ENCODE results near the gene TSN.

The TSN gene
- long read RNA-seq, transcript TSN-211 (3 exons, 1,118 nt) = minor isoform, 44 of 1,874 reads
- long read RNA-seq, transcript TSN-201 (6 exons, 3,420 nt) = major isoform, 1,618 of 1,874 reads
- long read RNA-seq, transcript TSN-210 (5 exons, 605 nt) = minor isoform, 24 of 1,874 reads
- long read RNA-seq, transcript TSN-208 (6 exons, 2,717 nt) = minor isoform, 47 of 1,874 reads
- long read RNA-seq, partial matches to known transcripts = 11 of 1,874 reads
- long read RNA-seq, other reads (novel, unspliced or antisense) = 124 of 1,874 reads

GRCh38 chr2:121755237-121756111 is at the start of gene TSN:
Gene TSN (plus strand): TSS chr2:121755651. CDS start chr2:121755780, 129 bp downstream.
- peak; percentile 96 to 98 for DNase-seq (ENCODE audit: low read depth in 1 of 2, low spot score in 1 of 2)
- Histone ChIP-seq H3K27ac (replicated peaks) (peak within 1 kb of the TSS; percentile 83), H3K27me3 (ENCODE audit: insufficient read depth, poor library complexity, severe bottlenecking) (no peaks in the 10 kb centered on the region), H3K4me3 (replicated peaks; ENCODE audit: insufficient read depth, low read length) (peak within 1 kb of the TSS; percentile 86)
- TF ChIP-seq POLR2AphosphoS5 (IDR thresholded peaks at IDR 0.05; ENCODE audit: low read depth) = peak; percentile 88
- TF ChIP-seq REST (IDR thresholded peaks at IDR 0.05; ENCODE audit: insufficient replicate concordance, low read depth) = no peak
- no peak for TF ChIP-seq GABPA (IDR thresholded peaks at IDR 0.05; ENCODE audit: low read depth)
- TF ChIP-seq SPI1 (IDR thresholded peaks at IDR 0.05; ENCODE audit: borderline replicate concordance, low read depth) = no peak; the same call in 1 of the 2 replicates
- TF ChIP-seq, protein P1, sequence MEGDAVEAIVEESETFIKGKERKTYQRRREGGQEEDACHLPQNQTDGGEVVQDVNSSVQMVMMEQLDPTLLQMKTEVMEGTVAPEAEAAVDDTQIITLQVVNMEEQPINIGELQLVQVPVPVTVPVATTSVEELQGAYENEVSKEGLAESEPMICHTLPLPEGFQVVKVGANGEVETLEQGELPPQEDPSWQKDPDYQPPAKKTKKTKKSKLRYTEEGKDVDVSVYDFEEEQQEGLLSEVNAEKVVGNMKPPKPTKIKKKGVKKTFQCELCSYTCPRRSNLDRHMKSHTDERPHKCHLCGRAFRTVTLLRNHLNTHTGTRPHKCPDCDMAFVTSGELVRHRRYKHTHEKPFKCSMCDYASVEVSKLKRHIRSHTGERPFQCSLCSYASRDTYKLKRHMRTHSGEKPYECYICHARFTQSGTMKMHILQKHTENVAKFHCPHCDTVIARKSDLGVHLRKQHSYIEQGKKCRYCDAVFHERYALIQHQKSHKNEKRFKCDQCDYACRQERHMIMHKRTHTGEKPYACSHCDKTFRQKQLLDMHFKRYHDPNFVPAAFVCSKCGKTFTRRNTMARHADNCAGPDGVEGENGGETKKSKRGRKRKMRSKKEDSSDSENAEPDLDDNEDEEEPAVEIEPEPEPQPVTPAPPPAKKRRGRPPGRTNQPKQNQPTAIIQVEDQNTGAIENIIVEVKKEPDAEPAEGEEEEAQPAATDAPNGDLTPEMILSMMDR (IDR thresholded peaks at IDR 0.05; ENCODE audit: insufficient read depth, low read length) = no peak

DNA sequence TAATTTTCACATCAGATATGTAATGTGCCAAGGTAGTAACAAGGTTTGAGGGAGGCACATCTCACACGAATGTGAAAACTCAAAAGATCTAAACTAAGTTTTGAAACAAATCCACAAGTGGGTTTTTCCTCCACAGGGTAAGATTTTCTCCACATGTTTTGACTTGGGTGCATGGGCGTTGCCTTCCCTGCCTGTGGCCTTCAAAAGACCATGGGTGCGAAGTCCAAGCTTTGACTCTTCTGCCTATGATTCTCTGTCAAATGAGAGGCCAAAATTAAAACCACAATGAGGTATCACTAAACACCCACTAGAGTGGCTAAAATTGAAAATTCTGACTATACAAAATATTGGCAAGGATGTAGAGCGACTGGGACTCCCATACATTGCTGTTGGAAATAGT is 49.5 kb upstream of the TSN start:
- DNase-seq (ENCODE audit: low read depth in 1 of 2, low spot score in 1 of 2) = no peak
- Histone ChIP-seq H3K27me3 (ENCODE audit: insufficient read depth, poor library complexity, severe bottlenecking) (no peaks in the 10 kb centered on the region), H3K27ac (replicated peaks) (no peak overlapping the region), H3K4me3 (replicated peaks; ENCODE audit: insufficient read depth, low read length) (no peak overlapping the region)
- TF ChIP-seq, protein P1 (IDR thresholded peaks at IDR 0.05; ENCODE audit: insufficient read depth, low read length) = no peak
- TF ChIP-seq REST (IDR thresholded peaks at IDR 0.05; ENCODE audit: insufficient replicate concordance, low read depth) (no peak), GABPA (IDR thresholded peaks at IDR 0.05; ENCODE audit: low read depth) (no peak), POLR2AphosphoS5 (IDR thresholded peaks at IDR 0.05; ENCODE audit: low read depth) (no peak), SPI1 (IDR thresholded peaks at IDR 0.05; ENCODE audit: borderline replicate concordance, low read depth) (no peak)

GRCh38 chr2:121707344-121707919 is 48.0 kb upstream of the TSN start:
- H3K27me3 ChIP-seq (ENCODE audit: insufficient read depth, poor library complexity, severe bottlenecking) = no peaks in the 10 kb centered on the region
- peak overlapping the region; percentile 44 for H3K27ac ChIP-seq (replicated peaks)
- no peak for TF ChIP-seq GABPA (IDR thresholded peaks at IDR 0.05; ENCODE audit: low read depth)
- TF ChIP-seq REST (IDR thresholded peaks at IDR 0.05; ENCODE audit: insufficient replicate concordance, low read depth) = no peak
- no peak for TF ChIP-seq POLR2AphosphoS5 (IDR thresholded peaks at IDR 0.05; ENCODE audit: low read depth)
- TF ChIP-seq SPI1 (IDR thresholded peaks at IDR 0.05; ENCODE audit: borderline replicate concordance, low read depth) = no peak
- TF ChIP-seq, protein P1 (IDR thresholded peaks at IDR 0.05; ENCODE audit: insufficient read depth, low read length) = no peak
- no peak overlapping the region for H3K4me3 ChIP-seq (replicated peaks; ENCODE audit: insufficient read depth, low read length)
- DNase-seq (ENCODE audit: low read depth in 1 of 2, low spot score in 1 of 2) = peak in 1 of 2 experiments; percentile 22
